GM19193 (cell line): Measurements from ENCODE around the gene STON2.

Experiments used
- POLR2A ChIP-seq: IDR thresholded peaks from 4 replicates; pipeline ENCODE4 v1.6.1; 2011; ENCODE audit not compliant: insufficient read depth, insufficient read length; ENCODE audit errors: extremely low read depth

The STON2 gene

GRCh38 chr14:81401420-81402122 lies 1.4 kb upstream of the STON2 start:
- no peak for TF ChIP-seq POLR2A

DNA sequence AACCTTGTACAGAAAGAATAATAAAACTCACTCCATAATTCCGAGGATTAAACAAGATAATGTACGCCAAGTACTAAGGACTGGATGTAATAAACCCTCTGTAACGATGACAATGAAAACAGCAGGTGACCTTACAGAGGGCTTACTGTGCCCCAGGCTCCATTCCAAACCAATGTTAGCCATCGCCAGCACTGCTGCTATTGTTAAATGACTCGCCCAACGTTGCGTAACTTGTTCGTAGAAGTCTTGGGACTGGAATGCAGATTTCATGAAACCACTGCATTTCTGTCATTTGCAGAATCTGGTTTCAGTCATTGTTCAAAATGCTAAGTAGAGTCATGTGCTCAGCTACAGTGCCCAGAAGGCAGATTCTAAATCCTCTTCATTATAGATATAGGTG lies 728 bp upstream of the STON2 start:
- TF ChIP-seq POLR2A: no peak

- no peak for TF ChIP-seq POLR2A
Measured at GRCh38 chr14:81398196-81398891, 1.8 kb downstream of the STON2 start.

GRCh38 chr14:81396113-81396512 lies 4.0 kb downstream of the STON2 start:
- no peak for TF ChIP-seq POLR2A

- TF ChIP-seq POLR2A: no peak
Measured at GRCh38 chr14:81394739-81395138, 5.4 kb downstream of the STON2 start.

DNA sequence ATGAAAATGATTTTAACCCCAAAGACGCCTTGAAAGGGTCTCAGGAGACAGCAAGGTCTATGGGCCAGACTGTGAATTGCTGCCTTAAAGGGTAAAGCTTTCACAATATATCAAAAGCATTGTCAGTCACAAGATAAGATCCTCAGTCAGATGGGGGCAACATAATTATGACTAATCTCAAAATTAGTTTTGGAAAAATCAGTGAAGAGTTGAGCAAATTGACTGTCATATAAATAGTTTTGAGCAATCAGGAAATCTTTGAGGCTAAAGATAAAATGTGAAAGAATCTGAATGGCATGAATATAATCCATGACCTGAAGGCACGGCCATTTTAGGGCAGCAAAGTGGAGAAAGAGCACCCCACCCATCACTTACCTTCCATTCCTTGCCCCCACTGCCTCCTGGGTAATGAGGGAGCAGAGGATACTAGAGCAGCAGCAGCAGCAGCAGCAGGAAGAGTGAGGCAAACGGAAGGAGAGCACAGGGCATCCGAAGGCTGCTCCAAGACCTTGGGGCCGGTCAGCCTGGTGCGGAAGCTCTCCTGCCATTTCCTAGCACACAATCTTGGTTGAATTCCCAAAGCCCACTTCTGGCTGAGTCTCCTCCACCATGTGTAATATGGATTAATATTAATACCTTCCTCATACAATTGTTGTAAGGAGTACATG lies 7.0 kb downstream of the STON2 start:
- no peak for TF ChIP-seq POLR2A

- no peak for TF ChIP-seq POLR2A
Measured at GRCh38 chr14:81392052-81392451, 8.1 kb downstream of the STON2 start.

DNA sequence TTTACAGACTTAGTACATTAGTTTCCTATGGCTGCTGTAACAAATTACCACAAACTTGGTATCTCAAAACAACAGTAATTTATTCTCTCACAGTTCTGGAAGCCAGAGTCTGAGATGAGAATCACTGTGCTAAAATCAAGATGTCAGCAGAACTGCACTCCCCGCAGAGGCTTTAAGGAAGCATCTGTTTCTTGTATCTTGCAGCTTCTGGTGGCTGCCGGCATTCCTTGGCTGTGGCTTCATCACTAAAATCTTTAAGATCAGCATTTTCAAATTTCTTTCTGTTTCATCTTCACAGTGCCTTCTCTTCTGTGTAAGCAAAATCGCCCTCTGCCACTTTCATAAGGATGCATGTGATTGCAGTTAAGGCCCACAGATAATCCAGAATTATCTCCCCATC lies 9.4 kb downstream of the STON2 start:
- TF ChIP-seq POLR2A: no peak

DNA sequence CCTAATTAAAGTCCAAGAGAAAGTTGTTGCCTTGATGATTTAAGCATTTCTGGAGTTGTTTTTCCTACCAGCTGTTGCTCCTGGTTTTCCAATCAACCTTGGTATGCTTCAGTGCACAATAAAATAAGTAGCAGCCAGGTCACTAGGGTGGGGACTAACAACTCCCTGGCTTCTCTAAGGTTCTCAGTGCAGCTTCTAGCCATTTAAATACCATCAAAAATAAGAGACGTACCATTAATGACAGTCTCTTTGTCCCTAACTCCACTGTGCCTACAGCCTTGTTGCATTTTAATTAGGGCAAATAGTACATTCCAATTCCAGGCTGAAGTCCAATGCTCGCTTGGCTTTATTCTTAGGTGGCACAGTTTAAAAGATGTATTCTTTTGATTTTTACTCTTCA lies 11.8 kb downstream of the STON2 start:
- no peak for TF ChIP-seq POLR2A

DNA sequence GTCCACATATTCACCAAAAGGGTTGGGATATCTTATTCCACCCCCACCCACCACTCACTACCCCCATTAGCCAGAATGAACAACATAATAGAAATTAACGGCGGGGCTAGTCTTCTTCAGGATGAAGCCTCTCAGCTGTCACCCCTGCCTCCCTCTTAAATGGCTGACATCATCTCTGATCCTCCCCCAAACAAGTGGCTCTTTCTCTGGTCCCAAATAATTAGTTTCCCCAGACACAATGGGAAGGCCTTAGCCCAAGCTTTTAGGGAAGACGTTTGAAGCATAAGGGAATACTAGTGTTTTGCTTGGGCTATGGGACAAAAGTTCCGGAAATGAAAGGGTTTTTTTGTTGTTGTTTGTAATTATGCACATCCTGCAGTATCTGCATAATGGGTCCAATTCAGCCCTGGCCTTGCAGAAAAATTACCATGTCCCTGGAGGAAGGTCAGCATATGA lies 13.8 kb downstream of the STON2 start:
- no peak for TF ChIP-seq POLR2A

- no peak for TF ChIP-seq POLR2A
Measured at GRCh38 chr14:81385886-81386285, 14.2 kb downstream of the STON2 start.

GRCh38 chr14:81385419-81385818 lies 14.7 kb downstream of the STON2 start:
- no peak for TF ChIP-seq POLR2A

DNA sequence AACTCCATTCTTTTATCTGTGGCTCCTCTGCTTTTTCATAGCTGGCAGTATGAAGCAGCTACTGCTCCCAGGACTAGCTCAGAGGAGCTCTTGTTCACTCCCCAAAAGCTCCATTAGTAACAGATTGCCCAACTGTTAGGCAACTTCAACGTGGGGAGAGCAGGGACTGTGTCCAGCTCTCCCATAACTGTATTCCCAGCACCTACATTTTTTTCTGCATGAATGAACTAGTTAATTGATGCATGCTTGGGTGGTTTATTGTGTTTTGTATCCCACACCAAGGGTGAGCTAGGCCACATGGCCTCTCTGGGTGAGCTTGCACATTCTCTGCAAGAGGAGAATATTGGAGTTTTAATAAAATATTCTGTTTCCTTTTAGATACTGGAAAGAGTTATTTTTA lies 15.2 kb downstream of the STON2 start:
- no peak for TF ChIP-seq POLR2A

DNA sequence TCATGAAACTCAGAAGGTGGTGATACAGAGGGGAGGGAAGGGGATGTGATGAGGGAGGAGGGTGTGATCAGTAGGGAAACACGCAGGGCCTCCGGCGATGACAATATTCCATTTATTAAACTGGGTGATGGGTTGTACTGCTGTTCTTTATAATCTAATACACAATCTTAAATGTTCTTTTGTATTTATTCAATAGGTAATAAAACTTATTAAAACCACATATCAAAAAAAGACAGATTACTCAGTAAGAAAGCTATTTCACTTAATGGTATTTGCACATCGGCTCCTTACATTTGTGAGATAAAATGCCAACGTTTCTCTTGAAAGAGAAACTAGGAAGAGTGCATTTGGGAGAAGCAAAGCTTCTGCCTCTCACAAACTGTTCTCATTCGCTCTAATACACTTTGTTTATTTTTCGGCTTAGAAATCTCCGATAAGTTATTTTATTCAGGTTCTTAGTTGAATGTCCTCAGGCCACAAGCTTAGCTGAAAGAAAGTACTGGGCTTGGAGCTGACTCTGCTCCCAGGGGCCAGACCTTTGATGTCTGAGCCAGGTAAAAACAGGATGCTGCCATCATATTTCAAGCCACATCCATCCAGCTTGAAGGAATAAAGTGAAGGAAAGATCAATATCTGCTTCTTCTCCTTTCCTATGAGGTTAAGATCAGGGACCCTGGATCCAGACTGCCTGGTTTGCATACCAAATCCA lies 17.5 kb downstream of the STON2 start:
- no peak for TF ChIP-seq POLR2A

GRCh38 chr14:81371802-81372201 lies 28.3 kb downstream of the STON2 start:
- TF ChIP-seq POLR2A: no peak
